Type B pancreatic cell (in vitro differentiated cells): ENCODE measurements around the gene CASKIN1. TPM values are rescaled to one million over a fixed set of nuclear protein-coding genes. Genes with fewer than 3 reads are reported as not detected.

Source experiments
- DNase-seq: peaks from one replicate; pipeline ENCODE4 v3.0.0; 2021; ENCODE audit warnings: mixed read lengths; ENCODE audit not compliant: unreplicated experiment; ENCODE audit errors: extremely low spot score
- H3K27ac Mint-ChIP-seq: 2 replicates; pipeline ENCODE4 v1.8.0; 2021; ENCODE audit warnings: mild to moderate bottlenecking, mixed read lengths
- H3K27me3 Mint-ChIP-seq: 2 replicates; pipeline ENCODE4 v1.8.0; 2021; ENCODE audit warnings: mixed read lengths
- H3K36me3 Mint-ChIP-seq: 2 replicates; pipeline ENCODE4 v1.8.0; 2021; ENCODE audit warnings: mixed read lengths
- H3K4me1 Mint-ChIP-seq: one replicate; pipeline ENCODE4 v1.8.0; 2021; ENCODE audit warnings: mixed read lengths; ENCODE audit not compliant: unreplicated experiment
- H3K4me3 Mint-ChIP-seq: 2 replicates; pipeline ENCODE4 v1.8.0; 2021; ENCODE audit warnings: mild to moderate bottlenecking, mixed read lengths
- H3K9me3 Mint-ChIP-seq: 2 replicates; pipeline ENCODE4 v1.8.0; 2021; ENCODE audit warnings: mixed read lengths
- CTCF ChIP-seq: fragments of 200-600 bp; sonication (generic); conservative IDR thresholded peaks from 2 replicates; pipeline ENCODE4 v1.5.0; 2021; ENCODE audit warnings: antibody characterized with exemption, mild to moderate bottlenecking
- total RNA-seq: library from RNA; stranded (reverse); gene quantifications from 2 replicates; pipeline ENCODE4 v1.2.1, GENCODE V29; 2021; ENCODE audit warnings: low replicate concordance

The CASKIN1 gene
- total RNA-seq, 1 donor from 2014 or later, result 6.3 TPM

- Mint-ChIP-seq H3K27me3 (peaks cover 30% of the 10 kb centered on the region), H3K4me3 (peak overlapping the region; percentile 74), H3K36me3 (no peaks in the 10 kb centered on the region), H3K4me1 (no peaks in the 10 kb centered on the region), H3K9me3 (no peaks in the 10 kb centered on the region), H3K27ac (no peak overlapping the region)
- DNase-seq, result no peak
- TF ChIP-seq CTCF, result no peak
Measured at GRCh38 chr16:2196981-2197511, 641 bp upstream of the CASKIN1 start.

- Mint-ChIP-seq H3K27ac (no peak overlapping the region), H3K4me1 (no peaks in the 10 kb centered on the region), H3K9me3 (no peaks in the 10 kb centered on the region), H3K27me3 (peaks cover 26% of the 10 kb centered on the region), H3K36me3 (no peaks in the 10 kb centered on the region), H3K4me3 (peak overlapping the region; percentile 77)
- no peak for TF ChIP-seq CTCF
- no peak for DNase-seq
Measured at GRCh38 chr16:2195322-2196161, 863 bp downstream of the CASKIN1 start.

GRCh38 chr16:2194852-2195321, 1.5 kb downstream of the CASKIN1 start:
- Mint-ChIP-seq H3K36me3 (no peaks in the 10 kb centered on the region), H3K27me3 (peaks cover 19% of the 10 kb centered on the region), H3K9me3 (no peaks in the 10 kb centered on the region), H3K4me1 (no peaks in the 10 kb centered on the region), H3K27ac (peak overlapping the region; percentile 43), H3K4me3 (peak overlapping the region; percentile 77)
- peak; percentile 65 for TF ChIP-seq CTCF
- DNase-seq, result no peak

GRCh38 chr16:2194166-2194834, 2.1 kb downstream of the CASKIN1 start:
- Mint-ChIP-seq H3K27me3 (peaks cover 18% of the 10 kb centered on the region), H3K4me1 (no peaks in the 10 kb centered on the region), H3K9me3 (no peaks in the 10 kb centered on the region), H3K27ac (peak overlapping the region; percentile 43), H3K36me3 (no peaks in the 10 kb centered on the region), H3K4me3 (no peak overlapping the region)
- no peak for TF ChIP-seq CTCF
- DNase-seq, result no peak

GRCh38 chr16:2191446-2191706, 5.0 kb downstream of the CASKIN1 start:
- Mint-ChIP-seq H3K36me3 (no peaks in the 10 kb centered on the region), H3K27ac (no peak overlapping the region), H3K27me3 (peaks cover 5% of the 10 kb centered on the region), H3K9me3 (no peaks in the 10 kb centered on the region), H3K4me1 (no peaks in the 10 kb centered on the region), H3K4me3 (no peak overlapping the region)
- no peak for TF ChIP-seq CTCF
- no peak for DNase-seq
